Urinary bladder (tissue), 4 donors: ENCODE data around the gene NUP188. TPM values are rescaled to one million over a fixed set of nuclear protein-coding genes. Genes with fewer than 3 reads are reported as not detected.

ENCODE experiments used
- DNase-seq: peaks from one replicate; pipeline ENCODE4 v3.0.0-alpha.2; 2015; ENCODE audit errors: extremely low spot score
- H3K27ac ChIP-seq: one replicate; pipeline ENCODE4 v1.5.1; 2013; ENCODE audit warnings: low read depth, mild to moderate bottlenecking, moderate library complexity
- H3K36me3 ChIP-seq: one replicate; pipeline ENCODE4 v1.6.1; 2013; ENCODE audit warnings: mild to moderate bottlenecking, moderate library complexity; ENCODE audit not compliant: insufficient read depth
- H3K4me1 ChIP-seq: one replicate; pipeline ENCODE4 v1.6.1; 2013; ENCODE audit warnings: mild to moderate bottlenecking, moderate library complexity; ENCODE audit not compliant: insufficient read depth
- H3K4me3 ChIP-seq: one replicate; pipeline ENCODE4 v1.5.1; 2013; ENCODE audit warnings: low read depth, low read length
- WGBS: extraction: QIAGEN DNeasy Blood & Tissue Kit; methylation state at CpG from one replicate; pipeline ENCODE4 v1.1.7; 2013; 5-methylcytosine and 5-hydroxymethylcytosine counted together
- polyA plus RNA-seq: library from polyadenylated mRNA; stranded (reverse); fragments of 200-250 nt; gene quantifications from one replicate; pipeline ENCODE4 v1.2.3, GENCODE V29; 2013
- total RNA-seq: library from RNA; depleted of rRNA; stranded (reverse); fragments of >200 nt; gene quantifications from one replicate; pipeline ENCODE4 v1.2.3, GENCODE V29; 2014
- donor health status: healthy with polysubstance abuse.
- donor health status: healthy.

NUP188 gene
- total and polyA plus RNA-seq, 2 donors: 20.3 to 43.1 TPM

DNA sequence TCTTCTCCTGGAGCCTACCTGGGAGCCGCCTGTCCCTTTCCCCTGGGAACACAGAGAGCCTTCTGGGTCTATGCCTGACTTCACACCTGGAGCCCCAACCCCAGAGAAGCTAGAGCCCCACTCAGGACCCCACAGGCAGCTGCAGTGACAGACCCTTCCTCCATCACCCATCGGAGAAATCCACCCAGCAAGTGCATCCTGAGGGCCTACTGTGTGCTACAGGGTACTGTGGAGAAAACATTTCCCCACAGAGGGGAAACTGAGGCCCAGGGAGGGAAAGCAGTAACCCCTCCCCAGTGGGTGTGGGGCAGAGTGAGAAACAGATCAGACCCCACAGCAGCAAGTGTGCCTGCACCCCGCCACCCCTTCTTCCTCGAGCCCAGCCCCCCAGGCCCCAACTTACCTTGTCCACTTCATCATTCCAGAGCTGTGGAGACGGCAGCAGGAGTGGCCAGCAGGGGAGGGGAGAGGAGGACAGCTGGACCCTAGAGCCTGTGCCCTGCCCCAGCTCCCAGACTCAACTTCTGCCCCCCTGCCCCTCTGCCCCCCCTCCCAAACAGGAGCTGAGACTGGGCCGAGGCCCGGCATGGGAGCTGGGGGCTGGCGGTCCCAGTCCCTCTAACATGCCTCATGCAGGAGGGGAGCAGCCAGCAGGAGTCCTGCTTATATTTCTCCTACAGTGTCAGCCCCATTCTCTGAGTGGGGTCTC lies 62.9 kb downstream of the NUP188 start:
- 89% methylated on average over 8 of the region's 8 CpGs for WGBS
- no peaks in the 10 kb centered on the region for H3K4me1 ChIP-seq

GRCh38 chr9:129011170-129011569 lies 63.7 kb downstream of the NUP188 start:
- WGBS: 95% methylated on average over 19 of the region's 19 CpGs
- DNase-seq: no peak
- Histone ChIP-seq H3K36me3 (peaks cover 6% of the 10 kb centered on the region), H3K4me1 (no peaks in the 10 kb centered on the region), H3K4me3 (no peak overlapping the region), H3K27ac (no peak overlapping the region)

More for the DNA sequence above, 62.9 kb downstream of the NUP188 start:
- peaks cover 6% of the 10 kb centered on the region for H3K36me3 ChIP-seq
- no peak for DNase-seq
- H3K4me3 ChIP-seq: no peak overlapping the region
- H3K27ac ChIP-seq: no peak overlapping the region

DNA sequence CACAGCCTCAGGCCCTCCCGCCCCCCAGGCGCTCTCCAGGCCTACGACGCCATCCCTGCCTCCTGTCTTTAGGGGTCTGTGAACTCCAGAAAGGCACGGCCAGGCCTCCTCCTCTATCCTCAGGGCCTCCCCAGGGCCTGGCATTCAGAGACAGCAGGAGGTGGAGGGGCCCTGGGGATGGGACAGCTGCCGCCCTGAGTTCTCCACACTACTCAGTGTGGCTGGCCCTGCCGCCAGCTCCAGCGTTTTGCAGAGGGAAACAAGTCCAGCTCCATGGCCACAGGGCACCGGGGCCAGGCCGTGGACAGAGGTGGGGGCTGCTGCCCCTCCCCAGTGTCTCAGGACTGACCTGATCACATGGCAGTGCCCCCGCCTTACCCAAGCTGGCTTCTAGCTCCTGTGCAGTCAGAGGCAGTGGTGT lies 64.3 kb downstream of the NUP188 start:
- DNase-seq: no peak
- no peak overlapping the region for H3K4me3 ChIP-seq
- H3K27ac ChIP-seq: no peak overlapping the region
- 83% methylated on average over 11 of the region's 11 CpGs for WGBS
- no peaks in the 10 kb centered on the region for H3K4me1 ChIP-seq
- peaks cover 6% of the 10 kb centered on the region for H3K36me3 ChIP-seq

DNA sequence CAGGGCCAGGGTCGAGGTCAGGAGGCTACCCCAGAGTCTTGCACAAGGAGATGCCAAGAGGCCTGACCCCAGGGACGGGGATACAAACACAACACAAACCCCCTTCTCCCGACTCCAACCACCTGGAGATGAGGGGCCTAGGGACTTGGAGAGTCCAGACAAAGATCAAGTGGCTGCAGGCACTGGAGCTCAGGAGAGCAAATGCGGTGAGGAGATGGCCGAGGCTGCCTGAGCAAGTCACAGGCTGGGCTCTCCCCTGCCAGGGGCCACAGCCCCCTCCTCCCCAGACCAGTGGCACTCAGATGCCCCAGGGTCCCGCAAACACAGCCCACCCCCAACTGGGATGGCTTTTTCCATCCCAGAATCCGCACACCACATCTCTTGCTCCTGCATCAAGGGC lies 64.8 kb downstream of the NUP188 start:
- H3K4me3 ChIP-seq: no peak overlapping the region
- no peak overlapping the region for H3K27ac ChIP-seq
- peaks cover 6% of the 10 kb centered on the region for H3K36me3 ChIP-seq
- WGBS: 85% methylated on average over 7 of the region's 7 CpGs
- no peak for DNase-seq
- no peaks in the 10 kb centered on the region for H3K4me1 ChIP-seq

GRCh38 chr9:129012893-129013448 lies 65.5 kb downstream of the NUP188 start:
- 94% methylated on average over 16 of the region's 16 CpGs for WGBS
- Histone ChIP-seq H3K27ac (no peak overlapping the region), H3K4me1 (no peaks in the 10 kb centered on the region), H3K36me3 (peaks cover 6% of the 10 kb centered on the region), H3K4me3 (no peak overlapping the region)
- DNase-seq: no peak

- no peak for DNase-seq
- WGBS: 92% methylated on average over 11 of the region's 11 CpGs
- Histone ChIP-seq H3K4me3 (no peak overlapping the region), H3K4me1 (no peaks in the 10 kb centered on the region), H3K27ac (no peak overlapping the region), H3K36me3 (peaks cover 6% of the 10 kb centered on the region)
These were observed 66.2 kb downstream of the NUP188 start for GRCh38 chr9:129013674-129014073.

DNA sequence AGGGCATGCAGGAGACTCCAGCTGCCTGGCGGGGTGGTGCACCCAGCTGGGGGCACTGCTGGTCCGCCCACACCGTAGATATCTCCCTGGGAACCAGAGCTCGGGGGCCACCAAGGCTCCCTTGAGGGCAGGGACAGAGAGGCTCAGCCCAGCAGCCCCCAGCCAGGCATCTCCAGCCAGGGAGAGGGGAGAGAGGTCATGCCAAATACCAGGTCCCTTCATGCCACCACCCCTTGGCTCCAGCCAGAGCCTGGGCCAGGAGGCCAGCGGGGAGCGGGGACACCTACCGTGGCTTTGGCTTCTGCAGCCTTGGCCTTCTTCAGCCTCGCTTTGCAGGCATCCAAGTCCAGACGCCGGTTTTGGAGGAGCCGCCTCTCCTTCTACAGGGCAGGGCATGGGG lies 66.6 kb downstream of the NUP188 start:
- WGBS: 95% methylated on average over 11 of the region's 11 CpGs
- H3K27ac ChIP-seq: no peak overlapping the region
- H3K4me3 ChIP-seq: no peak overlapping the region
- H3K4me1 ChIP-seq: no peaks in the 10 kb centered on the region
- H3K36me3 ChIP-seq: peaks cover 2% of the 10 kb centered on the region
- DNase-seq: no peak

DNA sequence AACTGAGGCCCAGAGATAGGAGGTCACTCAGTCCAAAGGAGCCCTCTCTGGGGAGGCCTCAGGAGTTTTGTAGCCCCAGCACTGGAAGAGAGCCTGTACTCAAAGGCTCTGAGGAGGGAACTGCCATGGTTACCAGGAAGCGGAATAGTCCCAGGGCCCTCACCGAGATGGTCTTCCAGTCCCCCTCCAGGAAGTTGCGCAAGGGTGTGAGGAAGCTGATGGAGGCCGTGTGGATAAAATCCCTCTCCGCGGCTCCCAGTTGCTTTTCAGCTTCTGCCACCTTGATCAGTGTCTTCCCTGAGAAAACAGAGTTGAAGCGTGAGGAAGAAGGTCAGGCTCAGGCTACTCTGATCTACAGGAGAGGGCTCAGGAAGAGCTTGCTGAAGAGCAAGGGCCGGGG lies 67.1 kb downstream of the NUP188 start:
- Histone ChIP-seq H3K27ac (no peak overlapping the region), H3K4me3 (no peak overlapping the region), H3K4me1 (no peaks in the 10 kb centered on the region), H3K36me3 (peaks cover 2% of the 10 kb centered on the region)
- 87% methylated on average over 8 of the region's 8 CpGs for WGBS
- DNase-seq: no peak

- Histone ChIP-seq H3K27ac (no peak overlapping the region), H3K4me1 (no peaks in the 10 kb centered on the region), H3K4me3 (no peak overlapping the region), H3K36me3 (no peaks in the 10 kb centered on the region)
- no peak for DNase-seq
- 78% methylated on average over 8 of the region's 8 CpGs for WGBS
These were observed 73.6 kb downstream of the NUP188 start for GRCh38 chr9:129021091-129021490.

DNA sequence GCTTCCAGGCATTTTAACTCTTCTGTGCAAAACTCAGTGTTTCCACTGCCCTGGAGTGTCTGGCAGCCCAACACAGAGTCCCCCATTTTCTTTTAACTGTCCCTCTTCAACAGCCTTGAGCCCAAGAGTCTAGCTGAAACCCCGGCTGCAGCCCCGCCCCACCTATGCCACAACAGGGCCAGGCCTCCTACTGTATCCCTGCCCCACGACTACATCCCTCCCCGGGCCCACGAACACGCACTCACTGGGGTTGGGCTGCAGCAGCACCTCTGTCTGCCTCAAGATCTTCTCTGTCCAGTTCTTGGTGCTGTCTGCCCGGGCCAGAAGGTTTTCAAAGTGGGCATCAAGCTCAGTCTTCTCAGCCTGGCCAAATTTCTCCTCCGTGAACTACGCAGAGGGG lies 74.5 kb downstream of the NUP188 start:
- no peak overlapping the region for H3K4me3 ChIP-seq
- no peak for DNase-seq
- no peaks in the 10 kb centered on the region for H3K36me3 ChIP-seq
- WGBS: 80% methylated on average over 9 of the region's 9 CpGs
- no peaks in the 10 kb centered on the region for H3K4me1 ChIP-seq
- no peak overlapping the region for H3K27ac ChIP-seq

- H3K27ac ChIP-seq: peak overlapping the region; percentile 31
These were observed 75.8 kb downstream of the NUP188 start for GRCh38 chr9:129023036-129023907.

GRCh38 chr9:129023908-129024233 lies 76.4 kb downstream of the NUP188 start:
- H3K27ac ChIP-seq: no peak overlapping the region
- H3K4me3 ChIP-seq: no peak overlapping the region
- H3K36me3 ChIP-seq: no peaks in the 10 kb centered on the region
- WGBS: 43% methylated on average over 4 of the region's 4 CpGs
- DNase-seq: no peak
- H3K4me1 ChIP-seq: no peaks in the 10 kb centered on the region

More at GRCh38 chr9:129023036-129023907, 75.8 kb downstream of the NUP188 start:
- 67% methylated on average over 16 of the region's 16 CpGs for WGBS
- Histone ChIP-seq H3K4me1 (no peaks in the 10 kb centered on the region), H3K36me3 (no peaks in the 10 kb centered on the region), H3K4me3 (no peak overlapping the region)
- DNase-seq: no peak

- Histone ChIP-seq H3K36me3 (no peaks in the 10 kb centered on the region), H3K27ac (peak overlapping the region; percentile 59), H3K4me1 (no peaks in the 10 kb centered on the region), H3K4me3 (no peak overlapping the region)
- DNase-seq: peak; percentile 71
- 32% methylated on average over 17 of the region's 17 CpGs for WGBS
These were observed 79.1 kb downstream of the NUP188 start for GRCh38 chr9:129026442-129027223.
